ENCODE results near the gene CYLD. TPM values are rescaled to one million over a fixed set of nuclear protein-coding genes. Genes with fewer than 3 reads are reported as not detected.
A peak's percentile ranks its signal among the peaks of the same experiment; 100 is the strongest.

CYLD gene
- total and polyA plus RNA-seq, 2 donors from 2014 or later = 8.9 to 48.0 TPM

- Histone ChIP-seq H3K36me3 (ENCODE audit: control insufficient read depth in 2 of 3, insufficient read depth in 3 of 3, low read length in 3 of 3) (no peaks in the 10 kb centered on the region), H3K4me3 (ENCODE audit: low read length in 3 of 3) (no peak overlapping the region), H3K4me1 (ENCODE audit: control insufficient read depth in 2 of 3, insufficient read depth in 2 of 3, low read depth in 1 of 3, low read length in 3 of 3) (no peaks in the 10 kb centered on the region), H3K9ac (ENCODE audit: low read length in 3 of 3) (no peak overlapping the region), H3K9me3 (ENCODE audit: control insufficient read depth in 2 of 3, insufficient read depth in 1 of 3, low read length in 3 of 3) (peaks cover 0 to 4% (median 0%) of the 10 kb centered on the region in 3 donors), H3K27me3 (ENCODE audit: control insufficient read depth, insufficient read depth, low read length) (no peaks in the 10 kb centered on the region), H3K27ac (ENCODE audit: low read depth in 2 of 2, low read length in 2 of 2) (no peak overlapping the region)
- no peak for TF ChIP-seq CTCF (IDR thresholded peaks at IDR 0.05; ENCODE audit: borderline replicate concordance, extremely low read depth, insufficient read depth)
- DNase-seq (no peak), FAIRE-seq (no peak)
- intact Hi-C loops (cut with DNase I) = no loop called here
Measured at GRCh38 chr16:50835358-50836060, 93.6 kb downstream of the CYLD start.

- no peak for TF ChIP-seq CTCF (IDR thresholded peaks at IDR 0.05; ENCODE audit: borderline replicate concordance, extremely low read depth, insufficient read depth)
- Histone ChIP-seq H3K4me3 (ENCODE audit: low read length in 3 of 3) (no peak overlapping the region), H3K36me3 (ENCODE audit: control insufficient read depth in 2 of 3, insufficient read depth in 3 of 3, low read length in 3 of 3) (no peaks in the 10 kb centered on the region), H3K9me3 (ENCODE audit: control insufficient read depth in 2 of 3, insufficient read depth in 1 of 3, low read length in 3 of 3) (peaks cover 0 to 4% (median 0%) of the 10 kb centered on the region in 3 donors), H3K27ac (ENCODE audit: low read depth in 2 of 2, low read length in 2 of 2) (no peak overlapping the region), H3K9ac (ENCODE audit: low read length in 3 of 3) (no peak overlapping the region), H3K4me1 (ENCODE audit: control insufficient read depth in 2 of 3, insufficient read depth in 2 of 3, low read depth in 1 of 3, low read length in 3 of 3) (peaks cover 0 to 4% (median 2%) of the 10 kb centered on the region in 3 donors), H3K27me3 (ENCODE audit: control insufficient read depth, insufficient read depth, low read length) (no peaks in the 10 kb centered on the region)
- FAIRE-seq (no peak), DNase-seq (peak in 1 of 5 donors; percentile 25)
- intact Hi-C loops (cut with DNase I) = no loop called here
Measured at GRCh38 chr16:50836121-50836621, 94.3 kb downstream of the CYLD start.

- no peak overlapping the region for H3K9ac ChIP-seq (ENCODE audit: low read length in 3 of 3)
- peaks cover 0 to 4% (median 0%) of the 10 kb centered on the region in 3 donors for H3K9me3 ChIP-seq (ENCODE audit: control insufficient read depth in 2 of 3, insufficient read depth in 1 of 3, low read length in 3 of 3)
- H3K36me3 ChIP-seq (ENCODE audit: control insufficient read depth in 2 of 3, insufficient read depth in 3 of 3, low read length in 3 of 3) = no peaks in the 10 kb centered on the region
- H3K27ac ChIP-seq (ENCODE audit: low read depth in 2 of 2, low read length in 2 of 2) = no peak overlapping the region
- H3K4me1 ChIP-seq (ENCODE audit: control insufficient read depth in 2 of 3, insufficient read depth in 2 of 3, low read depth in 1 of 3, low read length in 3 of 3) = peaks cover 0 to 6% (median 2%) of the 10 kb centered on the region in 3 donors
- H3K4me3 ChIP-seq (ENCODE audit: low read length in 3 of 3) = no peak overlapping the region
- no peak for TF ChIP-seq CTCF (IDR thresholded peaks at IDR 0.05; ENCODE audit: borderline replicate concordance, extremely low read depth, insufficient read depth)
- DNase-seq = peak in 1 of 5 donors; percentile 1
- intact Hi-C loops (cut with DNase I) = no loop called here
- no peaks in the 10 kb centered on the region for H3K27me3 ChIP-seq (ENCODE audit: control insufficient read depth, insufficient read depth, low read length)
- no peak for FAIRE-seq
Measured at GRCh38 chr16:50837324-50837723, 95.4 kb downstream of the CYLD start.
